Measurements from ENCODE around the gene CEP68.
A peak's percentile ranks its signal among the peaks of the same experiment; 100 is the strongest.

GRCh38 chr2:65061910-65062339 is 5.7 kb downstream of the CEP68 start:
- TF ChIP-seq CTCF (IDR thresholded peaks at IDR 0.05) (peak in 1 of 6 experiments; percentile 8), POLR2A (IDR thresholded peaks at IDR 0.05) (peak in 1 of 4 donors; percentile 10)

All from esophagus squamous epithelium (tissue), 4 donors.